ENCODE measurements around the gene TOR1AIP1.
A peak's percentile ranks its signal among the peaks of the same experiment; 100 is the strongest.
"Not testable (repeated sequence)": the region's sequence is repeated elsewhere in the genome, so short reads cannot be mapped to it uniquely, and the experiment has no call there.

Gene TOR1AIP1

DNA sequence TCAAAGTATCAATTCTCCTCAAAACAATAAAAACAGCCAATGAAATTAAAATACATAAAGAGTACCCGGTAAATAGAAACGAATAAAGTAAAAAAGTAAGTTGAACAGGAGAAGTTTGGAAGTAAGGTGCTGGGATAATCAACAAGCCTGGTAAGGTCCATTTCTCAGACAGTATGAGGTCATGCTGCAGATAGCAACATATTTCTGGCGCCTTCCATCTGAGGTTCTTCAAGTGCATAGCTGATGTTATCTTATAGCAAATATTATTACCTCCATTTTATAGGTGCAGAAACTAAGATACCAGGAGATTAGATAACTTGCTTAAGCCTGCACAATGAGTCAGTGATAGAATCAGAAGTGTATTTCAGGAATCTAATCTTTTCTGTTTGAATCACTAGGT, 48.8 kb downstream of the TOR1AIP1 start:
- DNase-seq = no peak

DNA sequence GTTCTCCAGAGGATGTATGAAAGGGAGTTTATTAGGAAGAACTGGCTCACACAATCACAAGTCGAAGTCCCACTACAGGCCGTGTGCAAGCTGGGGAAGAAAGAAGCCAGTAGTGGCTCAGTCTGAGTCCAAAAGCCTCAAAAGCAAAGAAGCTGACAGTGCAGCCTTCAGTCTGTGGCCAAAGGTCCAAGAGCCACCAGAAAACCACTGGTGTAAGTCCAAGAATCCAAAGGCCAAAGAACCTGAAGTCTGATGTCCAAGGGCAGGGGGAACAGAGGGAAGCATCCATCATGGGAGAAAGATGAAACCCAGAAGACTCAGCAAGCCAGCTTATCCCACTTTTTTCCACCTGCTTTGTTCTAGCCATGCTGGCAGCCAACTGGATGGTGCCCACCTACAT, 51.1 kb downstream of the TOR1AIP1 start:
- intact Hi-C loops (cut with DNase I) = no loop called here
- no peak for DNase-seq

More for the DNA sequence above, 48.8 kb downstream of the TOR1AIP1 start:
- intact Hi-C loops (cut with DNase I) = no loop called here

DNA sequence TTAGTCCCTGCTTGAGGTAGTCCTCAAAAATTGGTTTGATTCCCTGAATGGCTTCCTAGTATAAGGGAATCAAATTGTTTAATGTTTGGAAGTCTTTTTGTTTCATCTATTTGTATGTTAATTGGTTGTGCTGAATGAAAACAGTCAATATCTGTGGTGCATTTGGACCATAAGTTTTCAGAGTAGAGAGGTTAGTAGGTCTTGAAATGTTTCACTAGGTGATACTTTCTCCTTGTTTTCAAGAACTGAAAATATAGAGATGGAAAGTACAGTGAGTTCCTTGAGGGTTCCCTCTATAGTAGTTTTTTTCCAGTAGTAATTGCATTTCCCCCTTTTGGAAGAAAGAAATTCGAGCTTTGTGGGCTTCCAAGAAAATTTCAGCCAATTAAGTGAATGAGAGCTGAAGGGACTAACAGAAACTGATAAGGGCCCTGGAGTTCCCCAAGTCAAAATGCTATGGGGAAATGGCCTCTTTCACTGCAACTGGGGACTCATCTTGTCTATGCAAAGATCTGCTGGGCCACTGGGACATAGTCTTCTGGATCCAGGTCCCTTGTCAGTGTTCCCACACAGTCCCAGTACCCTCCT, 53.9 kb downstream of the TOR1AIP1 start:
- no peak for DNase-seq

DNA sequence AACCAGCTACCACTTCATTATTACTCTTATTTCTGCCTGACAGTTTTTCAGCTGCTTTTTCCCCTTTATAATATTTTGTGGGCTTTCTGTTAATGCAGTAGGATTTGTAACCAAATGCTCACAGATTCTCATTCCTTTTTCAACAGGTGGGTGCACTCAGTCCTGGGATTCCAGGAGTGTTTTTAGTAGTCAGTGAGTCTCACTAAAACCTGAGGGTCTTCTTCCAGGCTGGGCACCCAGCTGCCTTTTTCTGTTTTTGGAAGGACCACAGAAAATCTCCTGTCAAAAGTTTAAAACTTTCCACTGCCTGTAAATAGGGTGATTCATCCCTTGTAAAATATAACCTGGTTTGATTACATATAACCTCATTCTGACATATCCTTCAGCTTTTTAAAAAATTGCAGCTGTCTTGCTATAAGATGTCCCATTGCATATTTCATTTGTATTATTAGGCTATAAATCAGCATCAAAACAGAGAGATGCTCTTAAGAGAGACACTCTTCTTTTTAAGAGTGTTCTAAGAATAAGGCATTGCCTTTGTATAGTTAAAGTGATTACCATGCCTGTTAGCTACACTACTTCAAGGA, 55.7 kb downstream of the TOR1AIP1 start:
- intact Hi-C loops (cut with DNase I) = no loop called here
- no peak for DNase-seq

More for the DNA sequence above, 53.9 kb downstream of the TOR1AIP1 start:
- intact Hi-C loops (cut with DNase I) = no loop called here

DNA sequence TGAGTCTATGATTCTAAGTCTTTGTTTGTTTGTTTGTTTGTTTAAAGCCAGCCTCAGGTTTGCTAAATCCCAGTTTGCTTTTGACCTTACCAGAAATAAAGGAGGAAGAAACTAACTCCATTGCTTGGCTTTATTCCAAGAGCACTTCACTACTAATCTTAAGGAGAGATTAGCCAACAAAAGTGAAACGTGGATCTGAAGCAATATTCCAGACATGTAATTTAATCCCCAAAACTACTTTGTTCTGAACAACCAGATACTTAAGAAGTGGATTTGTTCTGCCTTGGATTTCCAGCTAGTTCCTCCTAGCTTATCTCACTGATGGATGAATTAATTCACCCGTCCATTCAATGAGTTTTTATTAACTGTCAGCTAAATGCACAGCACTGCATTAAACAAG, 56.7 kb downstream of the TOR1AIP1 start:
- intact Hi-C loops (cut with DNase I) = no loop called here
- DNase-seq = no peak

DNA sequence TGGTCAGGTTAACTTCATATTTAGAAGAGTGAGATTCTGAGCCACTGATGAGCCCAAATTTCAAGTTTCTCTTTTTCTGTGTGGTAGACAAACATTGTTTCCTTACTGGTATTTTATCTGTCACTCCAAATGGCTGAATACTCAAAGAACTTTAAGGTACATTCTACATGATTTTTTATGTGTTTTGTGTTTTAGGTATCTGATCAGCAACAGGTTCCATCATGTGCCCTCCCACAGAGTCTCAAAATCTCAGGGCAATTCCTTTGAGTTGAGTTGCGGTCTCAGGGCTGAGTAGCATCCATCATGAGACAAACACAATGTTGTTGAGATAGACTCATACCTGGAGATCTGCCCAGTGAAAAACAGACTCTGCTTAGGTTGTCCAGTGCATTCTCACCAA, 57.9 kb downstream of the TOR1AIP1 start:
- no peak for DNase-seq
- intact Hi-C loops (cut with DNase I) = no loop called here

DNA sequence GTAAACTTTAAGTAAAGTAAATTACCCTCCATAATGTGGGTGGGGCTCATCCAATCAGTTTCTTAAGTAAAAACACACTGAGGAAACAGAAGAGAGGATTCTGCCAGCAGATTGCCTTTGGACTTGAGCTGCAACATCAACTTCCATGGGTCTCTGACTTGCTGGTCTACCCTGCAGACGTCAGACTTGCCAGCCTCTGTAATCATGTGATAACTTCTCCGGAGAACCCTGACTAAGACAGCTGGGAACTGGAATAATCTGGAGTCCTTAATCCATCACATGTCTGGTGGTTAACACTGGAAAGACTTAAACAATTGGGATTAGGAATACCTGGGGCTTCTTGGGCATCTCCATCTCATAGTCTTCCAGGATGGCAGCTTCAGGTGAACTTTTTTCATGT, 59.4 kb downstream of the TOR1AIP1 start:
- no peak for DNase-seq
- intact Hi-C loops (cut with DNase I) = no loop called here

DNA sequence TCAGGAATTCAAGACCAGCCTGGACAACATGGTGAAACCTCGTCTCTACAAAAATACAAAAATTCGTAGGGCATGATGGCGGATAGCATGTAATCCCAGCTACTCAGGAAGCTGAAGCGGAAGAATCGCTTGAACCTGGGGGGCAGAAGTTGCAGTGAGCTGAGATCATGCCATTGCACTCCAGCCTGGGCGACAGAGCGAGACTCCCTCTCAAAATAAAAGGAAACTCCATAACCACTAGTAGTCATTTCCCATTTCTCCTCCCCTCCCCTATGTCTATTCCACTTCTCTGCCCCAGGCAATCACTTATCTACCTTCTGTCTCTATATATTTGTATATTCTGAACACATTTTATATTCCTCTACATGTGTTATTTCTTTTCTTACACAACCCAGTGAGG, 68.6 kb downstream of the TOR1AIP1 start:
- no peak for DNase-seq
- intact Hi-C loops (cut with DNase I) = no loop called here

DNA sequence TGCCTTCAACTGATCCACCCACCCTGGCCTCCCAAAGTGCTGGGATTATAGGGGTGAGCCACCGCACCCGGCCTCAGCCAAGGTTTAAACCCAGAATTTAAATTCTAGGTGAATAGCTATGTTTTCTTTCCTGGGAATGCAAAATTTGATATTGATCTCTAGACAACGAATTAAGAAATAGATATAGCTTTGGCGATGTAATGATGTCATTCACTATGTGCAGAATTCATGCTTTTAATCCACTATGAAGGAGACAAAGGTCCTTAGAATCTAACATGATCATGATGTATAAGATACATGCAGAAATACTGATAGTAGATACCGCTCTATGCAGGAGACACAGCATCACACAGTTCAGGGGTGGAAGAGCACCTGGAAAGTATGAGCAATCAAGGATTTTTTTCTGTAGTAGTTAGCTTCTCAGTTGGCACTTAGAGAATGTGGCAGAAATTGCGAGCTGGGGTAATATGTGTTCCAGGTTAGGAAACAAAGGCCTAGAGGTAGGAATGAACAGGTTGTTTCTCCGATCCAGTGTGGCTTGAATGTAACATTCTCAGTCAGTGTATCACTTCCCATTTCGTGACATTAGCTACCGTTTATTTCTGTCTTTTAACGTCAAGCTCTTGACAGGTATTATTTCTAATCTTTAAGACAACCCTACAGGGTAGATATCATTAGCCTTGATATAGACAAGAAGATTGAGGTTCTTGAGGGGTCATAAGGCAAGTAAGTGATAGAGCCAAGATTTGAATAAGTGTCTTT, 69.5 kb downstream of the TOR1AIP1 start:
- intact Hi-C loops (cut with DNase I) = no loop called here

DNA sequence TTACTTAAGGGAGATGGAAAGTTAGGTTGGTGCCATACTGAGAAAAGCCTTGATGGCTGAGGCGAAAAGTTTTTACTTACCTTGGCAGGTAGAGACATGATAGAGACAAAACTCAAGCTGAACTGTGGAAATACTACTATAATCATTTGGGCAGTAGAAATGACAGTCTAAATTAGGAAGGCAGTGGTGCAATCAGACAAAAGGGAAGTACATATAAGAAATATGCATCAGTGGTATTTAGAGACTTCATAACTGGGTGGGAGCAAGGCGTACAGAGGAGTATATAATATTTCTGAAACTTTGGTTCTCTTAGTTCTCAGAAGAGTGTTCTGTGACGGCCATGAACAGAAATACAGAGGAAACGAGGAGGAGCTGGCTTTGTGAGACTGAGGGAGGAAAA, 70.1 kb downstream of the TOR1AIP1 start:
- intact Hi-C loops (cut with DNase I) = no loop called here
- DNase-seq = no peak

More for the DNA sequence above, 69.5 kb downstream of the TOR1AIP1 start:
- no peak for DNase-seq

DNA sequence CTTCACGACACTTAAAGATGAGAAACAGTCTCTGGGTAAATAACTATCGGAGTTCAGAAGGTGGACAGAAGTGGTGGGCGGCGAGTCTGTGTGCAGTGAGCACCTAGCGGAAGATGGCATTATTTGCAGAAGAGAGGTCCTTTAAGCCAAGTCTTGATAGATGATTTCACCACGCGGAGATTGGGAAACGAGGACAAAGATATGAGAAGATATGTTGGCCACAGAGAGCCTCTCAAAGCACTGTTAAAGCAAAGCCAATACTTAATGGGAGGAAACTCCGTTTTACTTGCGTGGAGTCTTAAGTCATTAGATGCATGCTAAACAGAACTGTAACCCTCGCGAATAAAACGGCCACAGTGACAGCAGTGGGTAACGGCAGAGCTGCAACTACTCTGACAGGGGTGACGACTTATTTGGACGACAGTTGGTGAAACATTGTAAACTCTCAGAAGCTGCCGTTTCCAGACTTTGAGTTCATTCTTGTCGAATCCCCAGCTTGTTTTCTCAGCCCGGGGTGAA, 71.9 kb downstream of the TOR1AIP1 start:
- intact Hi-C loops (cut with DNase I) = loop anchor here (1.0 to 2.0 kb wide), 2 partner anchors 72 to 201 kb away; partner anchors contain the start of genes QSOX1 and TOR1AIP1
- peak in 1 of 10 donors; percentile 14 for DNase-seq

DNA sequence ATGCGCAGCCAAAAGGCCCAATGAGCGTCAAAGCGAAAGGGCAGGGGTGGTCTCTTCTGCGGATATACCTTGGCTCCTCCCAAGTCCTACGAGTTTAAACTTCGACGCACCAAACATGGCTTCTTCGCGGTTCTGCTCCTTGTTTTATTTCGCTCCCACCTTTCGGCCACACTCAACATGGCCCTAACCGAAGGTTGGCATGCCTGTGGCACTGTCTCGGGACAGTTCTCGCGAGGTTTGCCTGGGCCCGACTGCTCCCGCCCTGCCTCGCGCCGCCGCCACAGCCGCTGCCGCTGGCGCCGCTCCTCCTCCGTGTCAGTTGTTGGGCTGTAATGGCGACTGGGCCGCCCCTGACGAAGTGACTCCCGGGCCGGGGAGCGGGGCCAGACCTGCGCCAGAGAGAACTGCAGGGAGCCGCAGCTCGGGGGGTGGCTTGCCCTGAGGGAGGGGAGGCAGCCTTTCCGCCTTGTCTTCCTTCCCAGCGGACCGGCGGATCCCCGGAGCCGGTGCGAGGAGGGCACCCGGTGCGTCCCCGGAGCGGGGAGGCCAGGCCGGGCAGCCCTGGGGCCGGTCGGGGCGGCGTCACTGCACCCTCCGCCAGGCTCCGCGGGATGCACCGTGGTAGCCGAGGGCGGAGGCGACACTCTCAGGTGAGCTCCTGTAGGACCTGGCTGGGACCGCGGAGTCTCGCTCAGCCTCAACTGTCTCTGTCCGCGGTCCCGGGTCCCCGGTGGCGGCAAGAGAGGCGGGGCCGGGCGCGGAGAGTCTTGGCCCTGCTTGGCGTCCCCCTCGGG, 72.6 kb downstream of the TOR1AIP1 start, which contains the start of gene CEP350:
Gene CEP350, plus strand, starts transcription at position 318 of the 794 bp plus-strand sequence. CDS start 31,372 bp downstream, outside the sequence.
- intact Hi-C loops (cut with DNase I) = loop anchor here (1.0 to 2.0 kb wide), 2 partner anchors 72 to 200 kb away; partner anchors contain the start of genes QSOX1 and TOR1AIP1
- DNase-seq = peak; percentile 93 to 99 (median 95)

DNA sequence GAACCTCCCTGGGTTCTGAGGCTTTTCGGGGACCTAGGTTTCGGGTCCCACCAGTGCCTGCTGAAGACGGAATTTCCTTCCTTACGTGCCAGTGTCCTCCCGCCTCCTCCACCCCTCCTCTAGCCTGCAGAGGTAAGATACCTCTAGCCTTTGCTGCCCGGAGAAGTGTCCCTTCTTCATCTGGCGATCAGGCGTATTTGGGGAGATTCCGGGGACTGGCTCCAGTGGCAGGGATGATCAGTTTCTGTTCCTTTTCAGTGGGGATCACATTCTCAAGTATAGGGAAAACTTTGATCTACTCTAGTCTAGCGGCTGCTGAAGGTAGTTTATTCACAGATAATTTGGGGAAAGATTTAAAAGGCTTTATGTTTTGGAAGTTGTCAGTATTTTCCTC, 73.2 kb downstream of the TOR1AIP1 start:
- intact Hi-C loops (cut with DNase I) = loop anchor here (2.0 kb wide), 1 partner anchor 200 kb away; the partner anchor contains the start of gene QSOX1
- DNase-seq = no peak

DNA sequence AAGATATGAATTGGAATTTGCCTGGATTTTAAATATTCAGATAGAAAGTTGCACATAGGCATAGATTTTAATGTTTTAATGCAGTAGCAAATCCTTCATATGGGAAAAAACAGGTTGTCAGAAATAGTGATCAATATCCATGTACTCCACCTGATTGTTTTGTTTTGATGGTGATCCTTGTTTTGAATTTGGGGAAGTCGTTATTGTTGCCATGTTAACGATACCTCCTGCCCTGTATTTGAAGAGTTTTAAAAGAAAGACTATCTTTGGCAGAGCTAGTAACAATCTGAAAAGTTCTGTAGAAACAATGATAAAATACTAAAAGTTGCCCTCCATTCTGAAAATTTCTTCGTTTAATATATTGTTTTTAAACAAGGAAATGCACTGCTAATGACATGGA, 73.6 kb downstream of the TOR1AIP1 start:
- no peak for DNase-seq
- intact Hi-C loops (cut with DNase I) = loop anchor here (2.0 kb wide), 1 partner anchor 199 kb away; the partner anchor contains the start of gene QSOX1

DNA sequence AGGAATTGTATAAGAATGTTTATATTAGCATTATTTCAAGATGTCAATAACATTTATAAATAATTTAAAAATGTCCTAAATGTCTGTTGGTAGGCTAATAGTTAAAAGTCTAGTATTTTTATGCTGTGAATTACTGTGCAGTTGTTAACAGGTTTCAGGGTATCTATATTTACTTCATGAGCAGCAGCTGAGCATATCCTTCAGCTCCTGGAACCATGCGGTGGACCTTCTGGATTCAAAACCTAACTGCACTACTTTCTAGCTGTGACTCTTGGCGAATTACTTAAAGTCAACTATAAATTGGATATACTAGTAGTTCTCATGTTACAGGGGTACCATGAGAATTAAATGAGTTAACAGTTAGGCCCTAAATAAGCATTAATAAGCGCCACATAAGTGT, 76.3 kb downstream of the TOR1AIP1 start:
- intact Hi-C loops (cut with DNase I) = no loop called here
- DNase-seq = no peak

DNA sequence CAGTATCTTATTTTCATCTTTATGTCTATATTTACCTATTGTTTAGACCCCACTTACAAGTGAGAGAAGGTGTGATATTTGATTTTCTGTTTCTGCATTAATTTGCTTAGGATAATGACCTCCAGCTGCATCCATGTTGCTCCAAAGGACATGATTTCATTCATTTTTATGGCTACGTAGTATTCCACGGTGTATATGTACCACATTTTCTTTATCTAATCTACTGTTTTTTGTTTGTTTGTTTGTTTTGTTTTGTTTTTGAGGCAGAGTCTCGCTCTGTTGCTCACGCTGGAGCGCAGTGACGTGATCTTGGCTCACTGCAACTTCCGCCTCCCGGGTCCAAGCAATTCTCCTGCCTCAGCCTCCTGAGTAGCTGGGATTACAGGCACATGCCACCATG, 80.1 kb downstream of the TOR1AIP1 start:
- intact Hi-C loops (cut with DNase I); DNase-seq: not testable (repeated sequence)

DNA sequence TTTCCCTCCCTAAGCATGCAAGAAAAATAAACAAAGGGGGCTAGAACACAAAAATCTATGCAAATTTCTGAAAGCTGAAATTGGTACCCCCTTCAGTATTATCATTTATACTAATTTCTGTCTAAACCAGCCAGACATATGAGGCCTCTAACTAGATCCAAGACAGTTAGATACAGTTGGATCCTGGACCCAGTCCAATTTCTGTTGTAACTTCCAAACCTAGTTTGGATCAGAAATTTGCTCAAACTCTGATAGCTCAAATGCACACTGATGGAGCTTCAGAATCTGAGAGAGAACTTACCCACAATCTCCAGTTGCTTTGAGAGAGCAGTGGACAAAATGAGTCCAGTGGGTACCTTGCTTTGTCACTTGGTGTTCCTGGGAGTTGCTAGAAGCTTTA, 84.5 kb downstream of the TOR1AIP1 start:
- intact Hi-C loops (cut with DNase I) = no loop called here
- no peak for DNase-seq

DNA sequence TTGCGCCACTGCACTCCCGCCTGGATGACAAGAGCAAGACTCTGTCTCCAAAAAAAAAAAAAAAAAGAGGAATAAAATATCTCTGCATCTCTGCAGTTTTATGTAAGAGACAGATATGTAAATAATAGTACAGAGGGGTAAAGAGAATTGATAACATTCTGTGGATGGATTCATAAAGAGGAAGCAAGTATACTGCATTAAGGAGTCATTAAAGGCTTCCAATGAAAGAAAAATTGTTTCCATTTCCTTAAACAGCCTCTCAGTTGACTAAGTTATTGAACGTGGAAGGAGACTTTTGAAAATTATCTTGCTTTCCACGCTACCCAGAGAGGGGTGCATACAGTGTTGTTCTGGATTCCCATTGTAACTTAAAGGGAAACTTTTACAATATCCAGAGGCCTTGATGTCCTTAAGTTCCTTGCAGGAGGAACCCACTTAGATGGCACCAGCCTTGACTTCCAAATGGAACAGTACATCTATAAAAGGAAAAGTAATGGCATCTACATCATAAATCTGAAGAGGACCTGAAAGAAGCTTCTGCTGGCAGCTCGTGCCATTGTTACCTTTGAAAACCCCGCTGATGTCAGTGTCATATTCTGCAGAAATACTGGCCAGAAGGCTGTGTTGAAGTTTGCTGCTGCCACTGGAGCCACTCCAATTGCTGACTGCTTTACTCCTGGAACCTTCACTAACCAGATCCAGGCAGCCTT, 86.4 kb downstream of the TOR1AIP1 start:
- intact Hi-C loops (cut with DNase I) = no loop called here
- no peak for DNase-seq

DNA sequence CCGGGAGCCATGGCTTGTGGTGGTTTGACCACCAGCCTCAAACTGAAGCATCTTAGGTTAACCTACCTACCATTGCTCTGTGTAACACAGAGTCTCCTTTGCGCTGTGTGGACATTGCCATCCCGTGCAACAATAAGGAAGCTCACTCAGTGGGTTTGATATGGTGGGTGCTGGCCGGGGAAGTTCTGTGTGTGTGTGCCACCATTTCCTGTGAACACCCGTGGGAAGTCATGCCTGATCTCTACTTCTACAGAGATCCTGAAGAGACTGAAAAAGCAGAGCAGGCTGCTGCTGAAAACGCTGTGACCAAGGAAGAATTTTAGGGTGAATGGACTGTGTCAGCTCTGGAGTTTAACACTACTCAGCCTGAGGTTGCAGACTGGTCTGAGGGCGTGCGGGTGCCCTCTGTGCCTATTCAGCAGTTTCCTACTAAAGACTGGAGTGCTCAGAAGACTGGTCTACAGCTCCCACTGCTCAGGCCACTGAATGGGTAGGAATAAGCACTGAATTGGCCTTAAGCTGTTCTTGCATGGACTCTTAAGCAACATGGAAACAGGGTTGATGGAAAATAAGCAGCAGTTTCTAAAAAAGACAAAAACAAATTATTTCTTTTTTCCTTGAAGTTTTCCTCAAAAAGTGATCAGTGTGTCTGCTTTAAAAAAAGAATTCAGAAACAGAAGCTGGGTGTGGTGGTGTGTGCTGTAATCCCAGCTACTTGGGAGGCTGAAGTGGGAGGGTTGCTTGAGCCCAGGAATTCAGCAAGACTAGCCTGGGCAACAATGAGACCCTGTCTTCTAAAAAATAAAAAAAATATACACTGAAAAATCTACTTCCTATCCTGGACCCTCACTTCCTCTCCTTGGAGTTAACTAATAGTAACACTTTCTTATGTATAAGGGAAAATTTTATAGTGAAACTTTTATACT, 87.2 kb downstream of the TOR1AIP1 start:
- intact Hi-C loops (cut with DNase I) = no loop called here
- DNase-seq = no peak
